ENCODE results near the gene ONECUT3.
A peak's percentile ranks its signal among the peaks of the same experiment; 100 is the strongest.

ONECUT3 gene

GRCh38 chr19:1807030-1807694, 53.9 kb downstream of the ONECUT3 start:
- H3K4me1 ChIP-seq (ENCODE audit: control insufficient read depth in 1 of 2, insufficient read depth in 2 of 2, low read length in 2 of 2), result peaks cover 0 to 3% of the 10 kb centered on the region in 2 donors
- no peak overlapping the region for H3K27ac ChIP-seq (ENCODE audit: low read depth, low read length)
- H3K27me3 ChIP-seq (ENCODE audit: control insufficient read depth in 1 of 2, insufficient read depth in 2 of 2, low read length in 2 of 2), result peaks cover 0 to 5% of the 10 kb centered on the region in 2 donors
- no peak overlapping the region for H3K9ac ChIP-seq (ENCODE audit: low read depth in 1 of 2, low read length in 2 of 2)
- H3K4me3 ChIP-seq (ENCODE audit: low read depth in 1 of 2, low read length in 2 of 2), result no peak overlapping the region
- no peaks in the 10 kb centered on the region for H3K9me3 ChIP-seq (ENCODE audit: control insufficient read depth in 1 of 2, low read length in 2 of 2)
- H3K36me3 ChIP-seq (ENCODE audit: control insufficient read depth in 1 of 2, insufficient read depth in 2 of 2, low read length in 2 of 2), result no peaks in the 10 kb centered on the region

- H3K27me3 ChIP-seq (ENCODE audit: control insufficient read depth in 1 of 2, insufficient read depth in 2 of 2, low read length in 2 of 2), result peaks cover 0 to 5% of the 10 kb centered on the region in 2 donors
Observed at GRCh38 chr19:1807695-1808394, 54.5 kb downstream of the ONECUT3 start.

GRCh38 chr19:1808395-1808731, 55.1 kb downstream of the ONECUT3 start:
- peaks cover 6 to 12% of the 10 kb centered on the region in 2 donors for H3K4me1 ChIP-seq (ENCODE audit: control insufficient read depth in 1 of 2, insufficient read depth in 2 of 2, low read length in 2 of 2)
- H3K36me3 ChIP-seq (ENCODE audit: control insufficient read depth in 1 of 2, insufficient read depth in 2 of 2, low read length in 2 of 2), result no peaks in the 10 kb centered on the region
- no peaks in the 10 kb centered on the region for H3K9me3 ChIP-seq (ENCODE audit: control insufficient read depth in 1 of 2, low read length in 2 of 2)
- H3K9ac ChIP-seq (ENCODE audit: low read depth in 1 of 2, low read length in 2 of 2), result no peak overlapping the region
- H3K27me3 ChIP-seq (ENCODE audit: control insufficient read depth in 1 of 2, insufficient read depth in 2 of 2, low read length in 2 of 2), result peaks cover 0 to 5% of the 10 kb centered on the region in 2 donors
- no peak overlapping the region for H3K27ac ChIP-seq (ENCODE audit: low read depth, low read length)
- no peak overlapping the region for H3K4me3 ChIP-seq (ENCODE audit: low read depth in 1 of 2, low read length in 2 of 2)

More at GRCh38 chr19:1807695-1808394, 54.5 kb downstream of the ONECUT3 start:
- H3K9ac ChIP-seq (ENCODE audit: low read depth in 1 of 2, low read length in 2 of 2), result no peak overlapping the region
- H3K4me1 ChIP-seq (ENCODE audit: control insufficient read depth in 1 of 2, insufficient read depth in 2 of 2, low read length in 2 of 2), result peaks cover 1 to 6% of the 10 kb centered on the region in 2 donors
- no peak overlapping the region for H3K4me3 ChIP-seq (ENCODE audit: low read depth in 1 of 2, low read length in 2 of 2)
- no peaks in the 10 kb centered on the region for H3K36me3 ChIP-seq (ENCODE audit: control insufficient read depth in 1 of 2, insufficient read depth in 2 of 2, low read length in 2 of 2)
- no peaks in the 10 kb centered on the region for H3K9me3 ChIP-seq (ENCODE audit: control insufficient read depth in 1 of 2, low read length in 2 of 2)
- no peak overlapping the region for H3K27ac ChIP-seq (ENCODE audit: low read depth, low read length)

- Histone ChIP-seq H3K36me3 (ENCODE audit: control insufficient read depth in 1 of 2, insufficient read depth in 2 of 2, low read length in 2 of 2) (peaks cover 0 to 2% of the 10 kb centered on the region in 2 donors), H3K27me3 (ENCODE audit: control insufficient read depth in 1 of 2, insufficient read depth in 2 of 2, low read length in 2 of 2) (peaks cover 0 to 5% of the 10 kb centered on the region in 2 donors), H3K9ac (ENCODE audit: low read depth in 1 of 2, low read length in 2 of 2) (no peak overlapping the region), H3K4me1 (ENCODE audit: control insufficient read depth in 1 of 2, insufficient read depth in 2 of 2, low read length in 2 of 2) (peaks cover 6 to 14% of the 10 kb centered on the region in 2 donors), H3K27ac (ENCODE audit: low read depth, low read length) (no peak overlapping the region), H3K4me3 (ENCODE audit: low read depth in 1 of 2, low read length in 2 of 2) (no peak overlapping the region), H3K9me3 (ENCODE audit: control insufficient read depth in 1 of 2, low read length in 2 of 2) (no peaks in the 10 kb centered on the region)
Observed at GRCh38 chr19:1809678-1810077, 56.4 kb downstream of the ONECUT3 start.

GRCh38 chr19:1810439-1811160, 57.3 kb downstream of the ONECUT3 start:
- Histone ChIP-seq H3K36me3 (ENCODE audit: control insufficient read depth in 1 of 2, insufficient read depth in 2 of 2, low read length in 2 of 2) (peaks cover 0 to 8% of the 10 kb centered on the region in 2 donors), H3K27me3 (ENCODE audit: control insufficient read depth in 1 of 2, insufficient read depth in 2 of 2, low read length in 2 of 2) (peaks cover 0 to 5% of the 10 kb centered on the region in 2 donors), H3K4me1 (ENCODE audit: control insufficient read depth in 1 of 2, insufficient read depth in 2 of 2, low read length in 2 of 2) (peaks cover 6 to 14% of the 10 kb centered on the region in 2 donors), H3K4me3 (ENCODE audit: low read depth in 1 of 2, low read length in 2 of 2) (no peak overlapping the region), H3K9me3 (ENCODE audit: control insufficient read depth in 1 of 2, low read length in 2 of 2) (no peaks in the 10 kb centered on the region), H3K9ac (ENCODE audit: low read depth in 1 of 2, low read length in 2 of 2) (no peak overlapping the region), H3K27ac (ENCODE audit: low read depth, low read length) (no peak overlapping the region)

GRCh38 chr19:1811472-1811894, 58.2 kb downstream of the ONECUT3 start:
- H3K4me1 ChIP-seq (ENCODE audit: control insufficient read depth in 1 of 2, insufficient read depth in 2 of 2, low read length in 2 of 2), result peaks cover 6 to 14% of the 10 kb centered on the region in 2 donors
- peak overlapping the region in 1 of 2 donors; percentile 2 for H3K9ac ChIP-seq (ENCODE audit: low read depth in 1 of 2, low read length in 2 of 2)
- peaks cover 0 to 5% of the 10 kb centered on the region in 2 donors for H3K27me3 ChIP-seq (ENCODE audit: control insufficient read depth in 1 of 2, insufficient read depth in 2 of 2, low read length in 2 of 2)
- peaks cover 0 to 16% of the 10 kb centered on the region in 2 donors for H3K36me3 ChIP-seq (ENCODE audit: control insufficient read depth in 1 of 2, insufficient read depth in 2 of 2, low read length in 2 of 2)
- H3K4me3 ChIP-seq (ENCODE audit: low read depth in 1 of 2, low read length in 2 of 2), result peak overlapping the region; percentile 45 to 52
- no peak overlapping the region for H3K27ac ChIP-seq (ENCODE audit: low read depth, low read length)
- no peaks in the 10 kb centered on the region for H3K9me3 ChIP-seq (ENCODE audit: control insufficient read depth in 1 of 2, low read length in 2 of 2)

- peaks cover 0 to 5% of the 10 kb centered on the region in 2 donors for H3K27me3 ChIP-seq (ENCODE audit: control insufficient read depth in 1 of 2, insufficient read depth in 2 of 2, low read length in 2 of 2)
- H3K9me3 ChIP-seq (ENCODE audit: control insufficient read depth in 1 of 2, low read length in 2 of 2), result no peaks in the 10 kb centered on the region
- peak within 1 kb of the TSS; percentile 52 to 56 for H3K9ac ChIP-seq (ENCODE audit: low read depth in 1 of 2, low read length in 2 of 2)
- peak within 1 kb of the TSS; percentile 74 to 82 for H3K4me3 ChIP-seq (ENCODE audit: low read depth in 1 of 2, low read length in 2 of 2)
- peak within 1 kb of the TSS; percentile 50 for H3K27ac ChIP-seq (ENCODE audit: low read depth, low read length)
- H3K36me3 ChIP-seq (ENCODE audit: control insufficient read depth in 1 of 2, insufficient read depth in 2 of 2, low read length in 2 of 2), result peaks cover 0 to 20% of the 10 kb centered on the region in 2 donors
- peaks cover 6 to 14% of the 10 kb centered on the region in 2 donors for H3K4me1 ChIP-seq (ENCODE audit: control insufficient read depth in 1 of 2, insufficient read depth in 2 of 2, low read length in 2 of 2)
Observed at GRCh38 chr19:1811942-1812425, 58.7 kb downstream of the ONECUT3 start, which contains the start of gene ATP8B3. Gene ATP8B3, minus strand, starts transcription at chr19:1812276. Its CDS starts 540 bp downstream, at chr19:1811736.

- Histone ChIP-seq H3K4me1 (ENCODE audit: control insufficient read depth in 1 of 2, insufficient read depth in 2 of 2, low read length in 2 of 2) (peaks cover 6 to 14% of the 10 kb centered on the region in 2 donors), H3K9ac (ENCODE audit: low read depth in 1 of 2, low read length in 2 of 2) (peak overlapping the region; percentile 52 to 56), H3K27ac (ENCODE audit: low read depth, low read length) (peak overlapping the region; percentile 50)
Observed at GRCh38 chr19:1812426-1813191, 59.3 kb downstream of the ONECUT3 start.

More at GRCh38 chr19:1812426-1813191, 59.3 kb downstream of the ONECUT3 start:
- Histone ChIP-seq H3K36me3 (ENCODE audit: control insufficient read depth in 1 of 2, insufficient read depth in 2 of 2, low read length in 2 of 2) (peaks cover 2 to 26% of the 10 kb centered on the region in 2 donors), H3K27me3 (ENCODE audit: control insufficient read depth in 1 of 2, insufficient read depth in 2 of 2, low read length in 2 of 2) (peaks cover 0 to 5% of the 10 kb centered on the region in 2 donors), H3K4me3 (ENCODE audit: low read depth in 1 of 2, low read length in 2 of 2) (peak overlapping the region; percentile 74 to 82), H3K9me3 (ENCODE audit: control insufficient read depth in 1 of 2, low read length in 2 of 2) (no peaks in the 10 kb centered on the region)

Measured in duodenal mucosa (tissue), 2 donors.